GM12801 (cell line): Measurements from ENCODE around the gene LIN37.

Source experiments
- CTCF ChIP-seq: IDR thresholded peaks from one replicate; pipeline ENCODE4 v1.5.1; 2011; ENCODE audit warnings: control low read depth; ENCODE audit not compliant: insufficient read length; ENCODE audit errors: extremely low read depth

LIN37 gene

GRCh38 chr19:35727956-35728706 is 20.2 kb upstream of the LIN37 start:
- no peak for TF ChIP-seq CTCF

GRCh38 chr19:35729021-35729420 is 19.4 kb upstream of the LIN37 start:
- no peak for TF ChIP-seq CTCF

- no peak for TF ChIP-seq CTCF
Measured at GRCh38 chr19:35729763-35730162, 18.6 kb upstream of the LIN37 start.

- TF ChIP-seq CTCF, result no peak
Measured at GRCh38 chr19:35730326-35730725, 18.1 kb upstream of the LIN37 start.

- no peak for TF ChIP-seq CTCF
Measured at GRCh38 chr19:35731353-35731752, 17.0 kb upstream of the LIN37 start.

GRCh38 chr19:35731779-35732405 is 16.5 kb upstream of the LIN37 start:
- TF ChIP-seq CTCF, result no peak

GRCh38 chr19:35732540-35733179 is 15.7 kb upstream of the LIN37 start:
- TF ChIP-seq CTCF, result no peak
